Mesenteric fat pad (tissue), 1 donor: ENCODE data around the gene RNPEP. TPM values are rescaled to one million over a fixed set of nuclear protein-coding genes. Genes with fewer than 3 reads are reported as not detected.
"Not testable (repeated sequence)": the region's sequence is repeated elsewhere in the genome, so short reads cannot be mapped to it uniquely, and the experiment has no call there.

Experiments used
- DNase-seq: peaks from one replicate; pipeline ENCODE4 v3.0.0-alpha.2; 2020; ENCODE audit warnings: low spot score
- long read RNA-seq: library from polyadenylated mRNA; unstranded; transcript quantifications from one replicate; pipeline ENCODE4 v2.0.0, GENCODE V29; 2020
- total RNA-seq: library from RNA; stranded (reverse); fragmentation: NEBNext Ultra II Directional; extraction: Animal tissue kit (Norgen Biotek cat#: 25700); gene quantifications from one replicate; pipeline ENCODE4 v1.2.1, GENCODE V29; 2021
- donor health status: DM: yes; HTN: yes; CAD: no.

Gene RNPEP, protein sequence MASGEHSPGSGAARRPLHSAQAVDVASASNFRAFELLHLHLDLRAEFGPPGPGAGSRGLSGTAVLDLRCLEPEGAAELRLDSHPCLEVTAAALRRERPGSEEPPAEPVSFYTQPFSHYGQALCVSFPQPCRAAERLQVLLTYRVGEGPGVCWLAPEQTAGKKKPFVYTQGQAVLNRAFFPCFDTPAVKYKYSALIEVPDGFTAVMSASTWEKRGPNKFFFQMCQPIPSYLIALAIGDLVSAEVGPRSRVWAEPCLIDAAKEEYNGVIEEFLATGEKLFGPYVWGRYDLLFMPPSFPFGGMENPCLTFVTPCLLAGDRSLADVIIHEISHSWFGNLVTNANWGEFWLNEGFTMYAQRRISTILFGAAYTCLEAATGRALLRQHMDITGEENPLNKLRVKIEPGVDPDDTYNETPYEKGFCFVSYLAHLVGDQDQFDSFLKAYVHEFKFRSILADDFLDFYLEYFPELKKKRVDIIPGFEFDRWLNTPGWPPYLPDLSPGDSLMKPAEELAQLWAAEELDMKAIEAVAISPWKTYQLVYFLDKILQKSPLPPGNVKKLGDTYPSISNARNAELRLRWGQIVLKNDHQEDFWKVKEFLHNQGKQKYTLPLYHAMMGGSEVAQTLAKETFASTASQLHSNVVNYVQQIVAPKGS
- total RNA-seq, result 40.7 TPM
- long read RNA-seq, transcript RNPEP-201 (11 exons, 2,427 nt), result major isoform, 5 of 23 reads
- long read RNA-seq, partial matches to known transcripts, result 16 of 23 reads
- long read RNA-seq, other reads (novel, unspliced or antisense), result 2 of 23 reads

DNA sequence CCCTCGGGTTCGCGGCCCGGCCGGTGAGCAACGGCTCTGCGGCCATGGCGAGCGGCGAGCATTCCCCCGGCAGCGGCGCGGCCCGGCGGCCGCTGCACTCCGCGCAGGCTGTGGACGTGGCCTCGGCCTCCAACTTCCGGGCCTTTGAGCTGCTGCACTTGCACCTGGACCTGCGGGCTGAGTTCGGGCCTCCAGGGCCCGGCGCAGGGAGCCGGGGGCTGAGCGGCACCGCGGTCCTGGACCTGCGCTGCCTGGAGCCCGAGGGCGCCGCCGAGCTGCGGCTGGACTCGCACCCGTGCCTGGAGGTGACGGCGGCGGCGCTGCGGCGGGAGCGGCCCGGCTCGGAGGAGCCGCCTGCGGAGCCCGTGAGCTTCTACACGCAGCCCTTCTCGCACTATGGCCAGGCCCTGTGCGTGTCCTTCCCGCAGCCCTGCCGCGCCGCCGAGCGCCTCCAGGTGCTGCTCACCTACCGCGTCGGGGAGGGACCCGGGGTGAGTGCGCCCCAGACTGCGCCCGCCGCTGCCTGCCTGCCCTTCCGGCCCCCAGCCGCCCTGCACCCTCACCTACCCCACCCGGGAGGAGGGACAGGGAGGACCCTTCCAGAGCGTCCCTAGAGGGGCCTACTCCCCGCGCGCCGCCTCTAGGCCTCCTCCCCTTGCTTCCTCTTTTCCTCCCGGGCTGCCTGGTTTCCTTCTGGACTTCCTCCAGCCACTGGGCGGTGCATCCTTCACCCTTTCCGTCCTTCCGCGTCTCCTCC is at the start of gene RNPEP:
Gene RNPEP (plus strand): TSS at position 26 of the 757 bp plus-strand sequence. CDS start 19 bp downstream, at position 45.
- DNase-seq, result peak; percentile 92

DNA sequence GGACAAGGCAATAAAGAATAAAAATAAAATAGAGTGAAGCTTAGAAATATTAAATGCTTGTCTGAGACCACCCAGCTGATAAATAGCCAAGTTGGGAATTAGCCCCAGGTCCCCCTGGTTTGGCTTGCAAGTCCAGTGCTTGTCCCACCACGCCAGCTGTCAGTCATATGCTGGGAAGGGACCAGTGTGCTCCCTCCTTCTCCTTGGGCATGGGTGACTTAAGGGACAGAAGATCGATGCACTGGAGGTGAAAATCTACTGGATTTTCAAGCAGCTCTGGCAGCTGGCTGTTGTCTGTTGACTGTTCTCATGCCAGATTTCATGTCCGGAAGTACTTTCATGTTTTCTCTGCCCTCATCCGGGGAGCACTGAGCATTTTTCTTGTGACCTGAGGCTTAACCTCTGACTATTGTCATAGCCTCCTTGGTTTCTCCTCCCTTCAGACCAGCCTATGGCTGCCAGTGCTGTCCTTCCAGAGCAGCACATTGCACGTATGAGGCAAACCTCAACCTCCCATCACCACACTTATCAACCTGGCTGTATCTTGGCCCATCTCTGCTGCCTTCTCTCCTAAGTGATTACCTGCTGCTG is 48.5 kb upstream of the RNPEP start:
- no peak for DNase-seq

DNA sequence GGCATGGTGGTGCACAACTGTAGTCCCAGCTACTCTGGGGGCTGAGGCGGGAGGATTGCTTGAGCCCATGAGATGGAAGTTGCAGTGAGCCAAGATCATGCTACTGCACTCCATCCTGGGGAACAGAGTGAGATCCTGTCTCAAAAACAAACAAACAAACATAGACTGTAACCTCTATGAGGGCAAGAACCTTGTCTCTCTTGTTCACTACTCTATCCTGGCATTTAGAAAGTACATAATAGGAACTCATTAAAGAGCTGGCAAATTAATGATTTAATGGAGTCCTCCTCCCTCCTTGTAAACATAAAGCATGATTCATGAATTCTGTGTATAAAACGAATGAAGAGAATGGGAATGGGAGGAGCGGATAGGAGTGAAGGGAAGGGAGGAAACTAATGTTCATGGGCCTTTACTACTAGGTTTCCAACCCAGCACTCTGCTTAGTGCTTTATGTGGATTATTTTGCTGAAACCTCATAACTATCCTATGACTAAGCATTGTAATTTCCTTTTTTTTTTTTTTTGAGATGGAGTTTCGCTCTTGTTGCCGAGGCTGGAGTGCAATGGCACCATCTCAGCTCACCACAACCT is 44.7 kb upstream of the RNPEP start:
- no peak for DNase-seq

DNA sequence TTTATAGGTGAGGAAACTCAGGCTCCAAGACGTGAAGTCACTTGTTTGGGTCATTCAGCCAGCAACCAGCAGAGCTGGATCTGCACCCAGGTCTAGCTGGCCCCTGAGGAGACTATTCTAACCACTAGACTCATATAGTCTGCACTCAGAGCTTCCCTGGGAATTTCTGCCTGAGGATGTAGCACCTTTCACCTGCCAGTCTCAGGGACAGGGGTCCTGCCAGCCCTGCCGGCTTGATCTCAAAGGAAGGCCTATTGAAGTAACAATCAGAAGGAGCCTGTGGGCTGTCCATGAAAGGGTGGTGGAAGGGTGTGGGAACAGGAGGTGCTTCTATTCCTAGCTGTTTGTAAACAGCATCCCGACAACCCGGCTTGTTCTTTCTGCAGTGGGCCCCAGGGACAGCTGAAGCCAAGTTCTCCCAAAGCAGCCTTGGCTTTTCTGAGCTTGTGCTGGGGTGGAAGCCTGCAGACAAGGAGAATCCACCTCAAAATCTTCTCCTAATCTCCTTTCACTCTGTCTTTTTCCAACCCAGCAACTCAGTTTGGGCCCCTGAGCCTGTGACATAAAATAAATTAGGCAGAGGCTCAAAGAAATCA is 43.9 kb upstream of the RNPEP start:
- DNase-seq, result no peak

DNA sequence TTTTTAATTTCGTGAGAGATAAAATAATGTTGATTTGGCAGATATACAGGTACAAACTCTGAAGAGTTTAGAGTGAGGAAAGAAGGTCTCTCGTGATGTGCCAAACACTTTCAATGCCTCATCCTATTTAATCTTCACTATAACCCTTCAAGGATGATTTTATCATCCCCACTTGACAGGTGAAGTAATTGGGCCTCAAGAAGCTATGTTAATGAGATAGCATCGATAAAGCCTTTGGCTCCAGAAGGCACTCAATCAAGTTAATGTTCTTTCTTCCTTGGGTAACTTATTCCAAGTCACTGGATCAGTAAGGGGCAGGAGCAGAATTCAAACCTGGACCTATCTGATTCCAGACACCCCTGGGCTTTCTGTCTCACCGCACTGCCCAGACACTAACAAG is 43.3 kb upstream of the RNPEP start:
- DNase-seq, result no peak

DNA sequence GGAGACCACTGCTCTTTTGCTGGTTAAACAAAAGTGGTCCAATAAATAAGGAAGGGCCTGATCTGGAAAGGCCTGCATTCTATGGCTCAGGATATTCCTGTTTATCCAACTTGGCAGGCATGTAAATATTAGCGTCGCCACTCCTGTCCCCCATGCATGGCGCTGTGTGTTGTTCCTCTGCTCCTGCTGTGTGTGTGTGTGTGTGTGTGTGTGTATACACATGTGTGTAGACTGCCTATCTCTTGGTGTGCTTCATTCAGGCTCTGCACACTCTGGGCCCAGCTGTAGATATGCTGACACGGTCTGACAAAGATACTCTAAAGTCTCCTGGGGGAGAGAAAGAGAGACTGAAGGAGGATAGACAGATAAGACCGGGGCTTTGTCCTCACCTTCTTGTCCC is 42.9 kb upstream of the RNPEP start:
- DNase-seq, result no peak

DNA sequence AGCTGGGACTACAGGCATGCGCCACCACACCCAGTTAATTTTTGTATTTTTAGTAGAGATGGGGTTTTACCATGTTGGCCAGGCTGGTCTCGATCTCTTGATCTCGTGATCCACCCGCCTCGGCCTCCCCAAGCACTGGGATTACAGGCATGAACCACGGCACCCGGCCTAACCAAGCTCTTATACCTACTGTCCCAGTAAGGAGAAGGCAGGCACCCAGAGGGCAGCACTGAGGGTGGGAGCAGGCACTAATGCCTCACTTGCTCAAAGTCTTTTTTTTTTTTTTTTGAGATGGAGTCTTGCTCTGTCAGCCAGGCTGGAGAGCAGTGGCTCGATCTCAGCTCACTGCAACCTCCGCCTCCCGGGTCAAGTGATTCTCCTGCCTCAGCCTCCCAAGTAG is 42.1 kb upstream of the RNPEP start:
- DNase-seq, result not testable (repeated sequence)

DNA sequence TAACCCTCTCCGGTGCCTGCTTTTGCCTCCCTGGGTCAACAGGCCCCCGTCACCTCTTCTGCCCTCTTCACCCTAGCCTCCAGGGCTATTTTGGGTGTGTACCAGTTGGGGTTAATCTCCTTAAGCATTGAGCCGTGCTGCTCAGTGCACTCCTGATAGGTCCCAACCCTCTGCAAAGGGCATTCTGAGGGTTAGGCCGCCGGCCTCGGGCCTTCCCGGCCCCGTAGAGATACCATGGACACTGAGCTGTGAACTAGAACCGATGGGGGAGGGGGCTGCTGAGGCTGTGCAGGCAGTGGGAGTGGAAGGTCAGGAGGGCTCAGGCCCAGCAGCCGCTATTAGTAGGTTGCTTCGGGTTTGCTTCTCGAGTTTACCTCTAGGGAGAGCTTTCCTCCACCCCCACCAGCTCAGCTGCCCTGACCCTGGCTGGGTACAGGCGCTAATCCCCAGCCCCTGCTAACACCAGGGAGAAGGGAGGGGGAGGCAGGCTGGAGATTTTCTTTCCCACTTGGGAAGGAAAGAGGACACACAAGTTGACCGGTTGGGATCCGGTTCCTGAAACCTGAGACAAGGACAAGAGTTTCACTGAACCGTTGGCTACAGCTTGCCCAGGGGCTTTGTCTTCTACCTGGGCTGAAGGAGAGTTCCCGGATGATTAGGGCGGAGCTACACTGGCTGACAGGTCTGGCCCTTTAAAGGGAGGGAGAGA is 40.9 kb upstream of the RNPEP start:
- no peak for DNase-seq

DNA sequence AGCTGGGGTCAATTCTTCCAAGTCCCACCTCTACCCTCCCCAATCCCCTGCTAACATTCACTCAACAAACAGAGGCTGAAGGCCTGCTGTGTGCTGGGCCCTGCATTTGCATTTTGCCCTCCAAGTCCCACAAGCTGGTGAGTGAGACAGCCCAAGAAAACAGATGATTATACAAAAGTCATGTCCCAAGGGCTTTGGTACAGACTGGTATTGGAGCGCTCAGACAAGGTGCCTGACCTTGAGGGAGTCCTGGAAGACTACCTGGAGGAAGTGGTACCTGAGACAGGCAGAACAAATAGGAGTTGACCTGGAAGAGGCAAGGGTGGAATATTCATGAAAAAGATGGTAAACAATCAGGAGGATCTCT is 40.3 kb upstream of the RNPEP start:
- no peak for DNase-seq

DNA sequence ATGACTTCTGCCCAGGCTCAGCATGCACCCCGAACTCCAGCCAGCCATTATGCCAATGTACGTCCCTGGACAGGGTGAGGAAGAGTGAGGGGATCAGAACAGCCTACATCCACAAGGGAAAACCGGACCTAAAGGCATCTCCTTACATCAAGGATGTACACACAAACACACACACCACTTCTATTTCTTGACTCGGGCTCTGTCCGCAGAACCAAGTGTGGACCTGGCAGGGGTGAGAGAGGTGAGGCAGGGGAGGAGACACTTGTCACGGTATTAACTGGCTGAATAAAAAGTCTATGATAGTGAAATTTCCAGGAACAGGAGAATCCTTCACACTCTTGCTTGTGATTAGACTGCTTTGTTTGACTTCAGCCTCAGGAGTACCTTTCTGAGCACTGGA is 38.4 kb upstream of the RNPEP start:
- DNase-seq, result no peak

DNA sequence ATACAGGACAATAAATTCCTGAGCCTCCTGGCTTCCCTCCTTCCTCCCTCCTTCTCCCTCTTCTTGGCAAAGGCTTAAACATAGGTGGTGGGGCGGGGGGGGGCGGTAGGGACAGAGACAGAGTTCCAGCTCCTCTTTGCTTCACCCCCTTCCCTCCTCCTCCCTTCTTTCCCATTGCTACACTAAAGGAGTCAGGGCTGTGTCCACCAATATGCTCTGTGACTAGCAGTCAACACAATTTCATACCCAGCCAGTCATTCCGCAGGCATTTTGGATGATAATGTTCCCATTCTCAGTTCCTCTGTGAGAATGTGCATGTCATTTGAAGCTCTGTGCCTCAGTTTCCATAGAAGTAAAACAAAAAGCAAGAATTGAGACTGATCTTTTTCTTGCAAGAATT is 37.8 kb upstream of the RNPEP start:
- DNase-seq, result no peak

DNA sequence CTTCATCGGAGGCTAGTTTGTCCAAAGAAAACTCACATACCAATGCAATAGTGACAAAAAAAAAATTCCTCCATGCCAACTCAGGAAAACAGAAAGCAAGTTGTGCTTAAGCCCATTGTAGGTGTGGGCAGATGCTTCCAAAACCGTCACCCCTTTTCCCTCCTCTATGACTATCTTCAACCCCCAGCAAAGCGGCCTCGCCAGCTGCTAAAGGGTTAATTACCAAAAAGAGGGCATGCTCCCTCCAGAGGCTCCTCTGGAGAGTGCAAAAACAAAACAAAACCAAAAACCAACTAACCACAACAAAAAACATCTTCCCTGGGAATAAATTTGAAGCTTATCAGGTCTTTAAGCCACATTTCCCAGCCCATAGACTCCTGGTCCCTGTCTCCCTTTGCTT is 37.3 kb upstream of the RNPEP start:
- DNase-seq, result no peak

DNA sequence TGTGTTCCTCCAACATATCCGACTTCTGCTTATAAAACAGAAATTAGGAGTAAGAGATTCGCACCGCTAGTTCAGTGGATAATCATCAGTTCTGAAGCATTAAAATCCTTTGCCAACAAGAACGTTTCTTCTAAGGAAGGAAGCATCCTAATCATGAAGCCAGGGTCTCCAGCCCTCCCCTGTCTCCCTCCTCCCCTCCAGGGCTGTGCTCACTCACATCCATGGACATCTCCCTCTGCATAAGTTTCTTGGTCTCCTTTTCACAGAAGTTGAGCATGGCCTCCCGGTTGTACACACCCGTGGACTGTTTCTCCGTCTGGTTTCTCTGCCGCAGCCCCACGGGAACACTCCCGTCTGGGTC is 36.6 kb upstream of the RNPEP start:
- no peak for DNase-seq

DNA sequence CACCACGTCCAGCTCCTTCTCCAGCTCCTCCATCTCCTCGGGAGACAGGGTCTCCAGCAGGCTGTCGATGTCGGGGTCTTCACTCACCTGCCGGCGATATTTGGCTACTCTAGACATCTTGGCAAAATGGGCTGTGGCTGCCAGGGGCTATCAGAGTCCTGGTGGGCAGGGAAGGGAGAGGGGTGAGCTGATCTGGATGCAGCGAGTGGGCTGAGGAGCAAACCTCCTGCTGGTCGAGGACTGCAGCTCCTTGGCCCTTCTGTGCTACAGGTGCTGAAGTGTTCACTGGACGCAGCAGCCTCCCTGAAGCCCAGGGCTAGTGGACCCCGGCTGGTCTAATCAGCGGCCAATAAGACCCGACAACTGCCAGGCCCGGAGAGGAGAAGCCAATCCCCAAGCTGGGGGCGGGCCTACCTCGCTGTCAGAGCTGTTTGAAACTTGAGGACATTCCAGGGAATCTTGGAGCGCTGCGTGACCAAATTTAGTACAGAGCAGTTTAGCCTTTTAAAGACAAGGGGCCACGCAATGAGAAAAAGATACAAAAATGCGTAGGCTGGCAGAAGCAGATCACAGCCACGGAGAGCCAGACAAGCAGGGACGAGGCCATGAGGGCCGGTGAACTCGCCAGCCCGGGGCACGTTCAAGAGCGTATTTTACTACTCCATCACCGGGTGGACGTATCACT is 36.1 kb upstream of the RNPEP start, which contains the start of gene LMOD1:
Gene LMOD1 (minus strand): TSS at position 325 of the 685 bp plus-strand sequence. CDS start 208 bp downstream, at position 117.
- no peak for DNase-seq

DNA sequence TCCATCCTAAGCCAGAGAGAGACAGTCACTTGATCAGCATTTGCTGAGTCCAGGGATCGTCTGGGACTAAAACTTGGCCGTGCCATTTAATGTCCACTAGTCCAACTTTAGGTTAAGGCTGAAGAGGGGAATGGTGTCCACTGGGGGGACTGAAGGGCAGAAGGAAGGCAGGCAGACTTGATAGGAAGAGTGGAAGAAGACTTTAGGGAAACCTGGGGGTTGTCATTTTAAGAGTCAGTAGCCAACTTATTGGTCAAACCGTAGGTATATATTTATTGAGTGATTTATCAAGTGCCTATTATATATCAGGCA is 34.8 kb upstream of the RNPEP start:
- DNase-seq, result no peak

DNA sequence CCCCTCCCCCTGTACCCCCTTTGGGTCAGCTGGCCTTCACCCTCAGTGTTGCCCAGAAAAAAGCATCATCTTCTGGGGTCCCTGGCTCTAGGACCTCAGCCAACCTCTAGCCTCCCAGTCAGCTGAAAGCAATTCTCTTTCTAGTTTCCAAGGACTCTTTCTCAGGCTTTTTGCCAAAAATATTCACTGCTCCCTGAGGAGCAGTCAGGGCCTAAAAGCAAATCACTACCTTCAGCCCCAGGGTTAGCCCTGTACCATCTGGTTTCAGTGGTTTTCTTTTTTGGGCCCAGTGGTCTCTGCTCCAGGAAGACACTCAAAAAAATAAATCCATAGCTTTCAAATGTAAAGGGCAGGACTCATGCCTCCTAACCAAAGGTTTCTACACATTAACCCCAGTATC is 33.0 kb upstream of the RNPEP start:
- no peak for DNase-seq

DNA sequence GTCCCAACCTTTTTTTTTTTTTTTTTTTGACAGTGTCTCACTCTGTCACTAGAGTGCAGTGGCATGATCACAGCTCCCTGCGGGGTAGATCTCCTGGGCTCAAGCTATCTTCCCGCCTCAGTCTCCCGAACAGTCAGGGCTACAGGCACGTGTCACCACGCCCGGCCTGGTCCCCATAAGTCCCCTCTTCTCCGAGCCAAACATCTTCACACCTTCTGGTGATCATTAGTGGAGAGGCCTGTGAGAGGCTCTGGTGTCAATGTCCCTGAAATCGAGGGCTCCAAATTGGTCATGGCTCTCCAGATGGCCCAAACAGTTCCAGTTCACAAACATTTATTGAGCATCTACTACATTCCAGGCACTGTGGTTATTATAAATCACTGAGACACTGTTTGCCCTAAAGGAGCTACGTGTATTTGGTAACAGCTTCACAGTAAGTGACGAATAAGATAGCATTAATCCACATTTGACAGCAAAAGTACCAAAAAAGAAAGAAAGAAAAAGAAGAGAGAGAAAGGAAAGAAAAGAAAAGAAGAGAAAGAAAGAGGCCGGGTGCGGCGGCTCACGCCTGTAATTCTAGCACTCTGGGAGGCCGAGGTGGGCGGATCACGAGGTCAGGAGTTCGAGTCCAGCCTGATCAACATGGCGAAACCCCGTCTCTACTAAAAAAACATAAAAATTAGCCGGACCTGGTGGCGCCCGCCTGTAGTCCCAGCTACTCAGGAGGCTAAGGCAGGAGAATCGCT is 28.0 kb upstream of the RNPEP start:
- no peak for DNase-seq

DNA sequence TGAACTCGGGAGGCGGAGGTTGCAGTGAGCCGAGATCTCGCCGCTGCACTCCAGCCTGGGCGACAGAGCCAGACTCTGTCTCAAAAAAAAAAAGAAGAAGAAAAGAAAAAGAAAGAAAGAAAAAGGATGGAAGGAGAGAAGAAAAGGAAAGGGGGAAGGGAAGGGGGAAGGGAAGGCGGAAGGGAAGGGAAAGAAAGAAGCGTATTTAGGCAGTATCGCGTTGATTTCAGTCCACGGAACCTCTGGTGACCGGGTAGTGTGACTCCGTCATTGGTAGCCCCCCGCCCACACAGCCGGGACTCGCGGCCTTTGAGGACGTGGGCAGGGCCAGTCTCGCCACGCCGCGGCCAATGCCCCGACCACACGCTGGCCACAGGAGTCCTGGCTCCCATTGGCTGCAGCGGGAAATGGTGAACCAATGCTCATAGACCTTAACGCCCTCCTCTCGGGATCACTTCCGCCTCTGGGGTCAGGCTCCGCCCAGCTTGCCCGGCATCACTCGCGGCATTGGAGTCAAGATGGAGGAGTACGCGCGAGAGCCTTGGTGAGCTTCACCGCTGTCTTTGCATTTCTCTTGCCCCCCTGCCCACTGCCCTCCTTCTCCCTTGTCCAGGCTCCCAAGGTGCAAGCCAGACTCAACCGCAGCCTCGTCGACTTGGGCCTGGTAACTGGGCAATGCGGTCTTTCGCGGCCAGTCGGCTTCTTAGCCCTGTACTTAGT is 27.3 kb upstream of the RNPEP start, which contains the start of gene TIMM17A:
Gene TIMM17A (plus strand): TSS at position 495 of the 720 bp plus-strand sequence. CDS start 24 bp downstream, at position 519.
- DNase-seq, result peak; percentile 99
